A204.1 (cell line): ENCODE results near the gene CRIM1.
"Not testable (repeated sequence)": the region's sequence is repeated elsewhere in the genome, so short reads cannot be mapped to it uniquely, and the experiment has no call there.

Source experiments
- FAIRE-seq: peaks from 2 replicates; lab custom pipeline; 2012; peaks lifted over from hg19 to GRCh38; lab: Jason Lieb, UNC

The CRIM1 gene

GRCh38 chr2:36354811-36355150 lies 797 bp upstream of the CRIM1 start:
- no peak for FAIRE-seq

GRCh38 chr2:36355890-36356297 lies 316 bp downstream of the CRIM1 start:
- no peak for FAIRE-seq

GRCh38 chr2:36356298-36356989 lies 866 bp downstream of the CRIM1 start:
- no peak for FAIRE-seq

- no peak for FAIRE-seq
Measured at GRCh38 chr2:36356990-36357846, 1.6 kb downstream of the CRIM1 start.

- no peak for FAIRE-seq
Measured at GRCh38 chr2:36357847-36358659, 2.5 kb downstream of the CRIM1 start.

- no peak for FAIRE-seq
Measured at GRCh38 chr2:36359067-36359466, 3.5 kb downstream of the CRIM1 start.

GRCh38 chr2:36360063-36360462 lies 4.5 kb downstream of the CRIM1 start:
- FAIRE-seq: no peak

- FAIRE-seq: no peak
Measured at GRCh38 chr2:36360834-36361233, 5.3 kb downstream of the CRIM1 start.

GRCh38 chr2:36361396-36361795 lies 5.8 kb downstream of the CRIM1 start:
- no peak for FAIRE-seq

GRCh38 chr2:36362291-36362690 lies 6.7 kb downstream of the CRIM1 start:
- FAIRE-seq: no peak

GRCh38 chr2:36363085-36363484 lies 7.5 kb downstream of the CRIM1 start:
- not testable (repeated sequence) for FAIRE-seq

- FAIRE-seq: no peak
Measured at GRCh38 chr2:36366491-36367120, 11.0 kb downstream of the CRIM1 start.

- FAIRE-seq: no peak
Measured at GRCh38 chr2:36367486-36367885, 11.9 kb downstream of the CRIM1 start.

- FAIRE-seq: no peak
Measured at GRCh38 chr2:36367895-36368353, 12.3 kb downstream of the CRIM1 start.

GRCh38 chr2:36368438-36368837 lies 12.9 kb downstream of the CRIM1 start:
- no peak for FAIRE-seq

GRCh38 chr2:36369163-36369562 lies 13.6 kb downstream of the CRIM1 start:
- no peak for FAIRE-seq

GRCh38 chr2:36369716-36370115 lies 14.1 kb downstream of the CRIM1 start:
- FAIRE-seq: no peak

GRCh38 chr2:36370281-36370680 lies 14.7 kb downstream of the CRIM1 start:
- FAIRE-seq: no peak

- FAIRE-seq: no peak
Measured at GRCh38 chr2:36371070-36371874, 15.7 kb downstream of the CRIM1 start.

- no peak for FAIRE-seq
Measured at GRCh38 chr2:36371928-36372391, 16.4 kb downstream of the CRIM1 start.
